ENCODE results near the gene HTR3E.
"Not testable (repeated sequence)": the region's sequence is repeated elsewhere in the genome, so short reads cannot be mapped to it uniquely, and the experiment has no call there.

The HTR3E gene

DNA sequence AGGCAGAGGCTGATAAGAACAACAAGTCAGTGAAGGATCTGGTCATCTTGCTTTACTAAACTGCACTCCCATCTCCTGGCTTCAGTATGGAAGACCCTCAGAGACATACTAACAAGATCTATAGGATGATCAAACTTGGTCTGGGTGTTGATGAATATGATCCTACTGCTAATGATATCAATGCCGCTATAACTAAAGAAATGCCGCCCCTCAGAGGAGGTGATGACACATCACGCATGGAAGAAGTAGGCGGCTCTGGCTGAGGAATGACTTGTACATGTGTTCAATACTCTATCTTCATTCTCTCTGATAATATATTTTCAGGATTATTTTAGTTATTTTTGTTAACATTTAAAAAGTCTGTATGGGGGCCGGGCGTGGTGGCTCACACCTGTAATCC lies 20.8 kb downstream of the HTR3E start:
- no peak for DNase-seq

- DNase-seq = not testable (repeated sequence)
These were observed 24.2 kb downstream of the HTR3E start for GRCh38 chr3:184121031-184121430.

DNA sequence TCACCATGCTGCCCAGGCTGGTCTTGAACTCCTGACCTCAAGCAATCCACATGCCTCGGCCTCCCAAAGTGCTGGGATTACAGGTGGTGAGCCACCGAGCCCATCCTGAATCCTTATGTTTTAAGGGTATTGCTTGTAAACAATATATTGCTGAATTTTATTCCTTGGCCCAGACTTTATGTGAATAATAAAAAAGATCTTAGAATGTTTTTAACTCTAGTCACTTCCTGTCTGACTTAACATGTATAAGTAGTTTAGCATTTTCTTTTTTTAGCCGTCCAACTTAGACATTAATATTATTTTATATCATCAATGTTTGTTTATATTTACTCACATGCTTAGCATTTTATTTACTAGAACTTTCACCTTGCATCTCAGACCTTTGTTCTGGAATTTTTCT lies 29.1 kb downstream of the HTR3E start:
- DNase-seq = no peak

- DNase-seq = peak; percentile 2
These were observed 32.1 kb downstream of the HTR3E start for GRCh38 chr3:184129012-184129411.

- no peak for DNase-seq
These were observed 36.1 kb downstream of the HTR3E start for GRCh38 chr3:184132945-184133344.

DNA sequence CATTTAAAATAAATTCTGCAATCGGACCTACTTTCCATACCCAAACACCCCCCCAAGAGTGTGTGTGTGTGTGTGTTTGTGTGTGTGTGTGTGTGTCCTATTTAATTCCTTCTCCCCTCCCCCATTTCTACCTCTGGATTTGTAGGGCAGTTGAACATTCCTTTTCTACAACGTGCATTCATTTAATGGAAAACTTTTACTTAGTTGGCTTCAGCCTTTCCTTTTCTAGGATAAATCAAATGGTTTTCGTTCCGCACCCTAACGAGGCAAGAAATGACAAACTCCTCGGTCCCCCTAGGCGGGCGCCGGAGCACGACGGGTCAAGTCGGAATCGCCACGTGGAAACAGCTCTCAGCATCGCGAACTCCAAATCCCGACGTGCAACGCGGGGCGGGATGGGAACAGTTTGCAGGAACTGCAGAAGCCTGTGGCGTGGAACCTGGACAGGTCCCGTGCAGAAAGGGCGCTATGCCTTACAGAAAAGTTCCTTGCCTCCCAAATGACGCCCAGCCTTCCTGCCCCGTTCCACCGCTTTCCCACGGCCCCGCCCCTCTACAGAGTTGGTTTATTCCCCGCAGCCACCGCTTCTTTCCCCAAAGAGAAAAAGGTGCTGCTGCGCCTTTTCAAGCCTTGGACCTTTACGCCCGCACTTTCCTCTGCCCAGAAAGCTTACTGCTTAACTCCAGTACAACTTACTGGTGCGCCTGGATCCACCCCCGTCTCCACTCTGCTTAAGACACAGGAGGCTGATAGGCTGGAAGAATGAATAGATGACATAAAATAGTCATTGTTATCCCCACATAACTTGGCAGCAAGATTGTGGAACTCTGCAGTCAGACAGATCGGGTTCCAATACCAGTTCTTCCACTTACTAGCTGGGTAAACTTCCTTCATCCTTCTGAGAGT lies 37.2 kb downstream of the HTR3E start:
- peak; percentile 80 for DNase-seq

DNA sequence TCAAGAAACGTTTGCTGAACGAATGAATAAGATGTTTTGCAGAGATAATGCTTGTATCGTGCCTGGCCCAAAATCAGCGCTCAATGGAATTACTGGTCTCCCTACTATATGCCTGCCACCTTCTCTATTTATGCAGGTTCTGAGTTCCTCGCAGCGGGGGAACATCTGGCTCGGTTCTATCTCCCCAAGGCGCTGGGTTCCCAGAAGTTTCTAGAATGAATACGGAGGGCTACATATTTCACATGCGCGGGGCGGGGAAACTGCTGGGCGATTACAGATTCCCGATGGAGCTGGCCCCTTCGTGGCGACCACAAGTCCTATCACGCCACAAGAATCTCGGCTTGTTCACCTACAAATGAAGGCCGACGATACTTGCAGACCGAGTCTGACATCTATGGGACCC lies 37.9 kb downstream of the HTR3E start:
- DNase-seq = peak; percentile 33

DNA sequence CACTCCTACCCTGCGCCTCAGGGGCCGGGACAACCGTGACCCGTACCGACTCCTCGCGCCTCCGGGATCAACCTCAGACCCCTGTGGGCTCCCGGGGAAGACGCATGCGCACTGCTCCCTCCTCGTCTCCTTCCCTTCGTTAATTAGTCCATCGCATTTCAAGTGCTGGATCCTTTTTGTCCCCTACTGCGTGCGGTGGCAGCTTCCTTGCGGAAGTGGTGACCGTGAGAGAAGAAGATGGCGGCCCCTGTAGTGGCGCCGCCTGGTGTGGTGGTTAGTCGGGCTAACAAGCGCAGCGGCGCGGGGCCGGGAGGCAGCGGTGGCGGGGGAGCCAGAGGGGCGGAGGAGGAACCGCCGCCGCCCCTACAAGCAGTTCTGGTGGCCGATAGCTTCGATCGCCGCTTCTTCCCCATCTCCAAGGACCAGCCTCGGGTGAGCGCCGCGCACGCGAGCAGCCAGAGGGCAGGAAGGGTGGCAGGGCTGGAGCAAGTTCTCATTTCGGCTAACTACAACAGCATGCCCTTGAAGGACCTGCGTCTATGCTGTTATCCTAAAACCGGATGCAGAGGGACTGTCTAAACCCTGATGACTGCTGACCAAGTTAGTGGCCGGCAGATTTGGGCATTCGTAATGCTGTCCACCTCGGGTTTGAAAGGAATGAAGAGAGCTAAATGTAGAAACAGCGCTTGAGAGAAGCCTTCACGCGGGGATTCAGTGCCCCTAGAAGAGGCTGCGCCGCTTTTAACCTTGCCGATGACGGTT lies 38.5 kb downstream of the HTR3E start, which contains the start of gene EIF2B5:
Gene EIF2B5, plus strand, starts transcription at position 210 of the 762 bp plus-strand sequence. Its CDS starts 28 bp downstream, at position 238.
- peak; percentile 94 for DNase-seq

DNA sequence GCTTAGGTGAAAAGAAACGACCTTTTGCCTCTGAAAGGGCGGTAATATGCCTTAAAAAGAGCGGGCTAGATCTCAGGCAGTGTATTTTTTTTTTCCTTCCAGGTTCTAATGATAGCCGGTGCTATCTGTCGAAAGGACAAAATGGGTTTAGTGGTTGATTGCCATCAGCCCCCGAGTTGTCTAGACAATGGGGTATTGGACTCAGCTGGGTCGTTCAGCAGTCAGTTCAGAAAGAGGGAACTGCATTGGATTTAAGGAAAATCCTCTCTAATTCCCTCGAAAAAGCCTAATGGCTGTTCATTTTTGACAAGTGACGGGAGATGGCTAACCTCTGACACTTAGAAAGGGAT lies 39.0 kb downstream of the HTR3E start:
- DNase-seq = no peak

GRCh38 chr3:184140436-184140835 lies 43.6 kb downstream of the HTR3E start:
- no peak for DNase-seq

GRCh38 chr3:184142199-184142598 lies 45.3 kb downstream of the HTR3E start:
- no peak for DNase-seq

GRCh38 chr3:184143327-184143726 lies 46.5 kb downstream of the HTR3E start:
- DNase-seq = no peak

DNA sequence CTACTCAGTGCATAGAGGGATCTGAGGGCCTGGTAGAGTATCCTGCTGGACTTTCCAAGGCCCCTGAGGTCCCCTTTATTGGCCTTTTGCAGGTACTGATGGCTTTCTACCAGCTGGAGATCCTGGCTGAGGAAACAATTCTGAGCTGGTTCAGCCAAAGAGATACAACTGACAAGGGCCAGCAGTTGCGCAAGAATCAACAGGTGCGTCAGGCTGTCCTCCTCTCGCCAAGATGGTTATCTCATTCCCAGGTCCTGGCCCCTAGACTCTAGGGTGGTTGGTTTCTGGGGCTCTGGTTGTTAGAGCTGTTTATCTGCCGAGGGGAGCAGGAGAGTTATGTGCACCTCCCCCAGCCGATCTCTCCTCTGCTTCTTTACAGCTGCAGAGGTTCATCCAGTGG lies 47.6 kb downstream of the HTR3E start:
- no peak for DNase-seq

GRCh38 chr3:184145111-184145524 lies 48.3 kb downstream of the HTR3E start:
- peak; percentile 3 for DNase-seq

GRCh38 chr3:184145751-184146270 lies 48.9 kb downstream of the HTR3E start:
- no peak for DNase-seq

DNA sequence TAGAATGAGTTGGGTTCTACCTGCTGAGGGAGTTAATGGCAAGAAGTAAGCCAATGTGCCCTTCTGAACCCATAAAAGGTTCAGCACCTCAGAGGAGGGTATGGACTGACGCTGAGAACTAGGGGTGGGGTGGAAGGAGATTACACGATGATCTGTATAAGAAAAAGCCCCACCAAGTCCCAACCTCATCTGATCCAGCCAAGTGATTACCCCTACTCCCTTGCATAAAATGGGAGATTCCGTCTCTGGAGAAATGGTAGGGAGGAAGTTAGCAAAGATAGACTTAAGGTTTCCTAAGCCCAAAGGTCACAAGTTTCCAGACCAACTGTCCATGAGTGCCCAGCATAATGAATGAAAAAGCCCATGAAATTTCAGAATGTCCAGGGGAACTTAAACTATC lies 51.2 kb downstream of the HTR3E start:
- no peak for DNase-seq

- DNase-seq = no peak
These were observed 52.3 kb downstream of the HTR3E start for GRCh38 chr3:184149123-184149522.

GRCh38 chr3:184149770-184150169 lies 52.9 kb downstream of the HTR3E start:
- not testable (repeated sequence) for DNase-seq

DNA sequence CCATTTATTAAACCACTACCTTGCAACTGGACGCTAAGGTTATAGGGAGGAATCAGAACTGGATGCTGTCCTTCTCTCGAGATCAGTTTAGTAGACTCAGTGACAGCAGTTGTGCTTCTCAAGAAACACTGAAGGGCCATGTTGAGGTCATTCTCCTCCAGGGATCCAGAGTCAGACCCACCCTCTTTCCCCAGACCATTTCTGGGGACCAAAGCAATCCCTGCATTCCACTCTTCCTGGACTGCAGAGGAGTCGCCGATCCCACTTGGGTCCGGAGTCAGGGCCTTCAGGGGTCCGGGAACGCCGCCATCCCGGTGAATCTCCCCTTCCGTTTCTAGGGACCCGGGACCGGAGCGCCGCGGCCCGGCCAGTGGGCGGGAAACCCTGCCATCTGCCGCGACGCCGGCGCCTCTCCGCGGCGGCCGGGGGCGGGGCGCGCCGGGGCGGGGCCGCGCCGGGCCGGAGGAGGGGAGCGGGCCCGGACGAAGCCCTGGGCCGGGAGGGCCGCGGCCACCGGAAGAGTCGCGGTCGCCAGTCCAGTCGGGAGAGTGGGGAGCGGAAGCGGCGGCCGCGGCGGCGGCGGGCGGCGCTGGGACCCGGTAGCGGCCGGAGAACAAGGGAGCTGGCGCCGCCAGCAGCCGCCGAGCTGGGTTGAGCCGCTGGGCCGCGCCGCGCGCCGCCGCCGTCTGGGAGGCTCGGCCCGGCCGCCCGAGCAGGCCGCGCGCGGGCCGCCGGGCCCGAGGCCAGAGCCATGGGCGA lies 58.2 kb downstream of the HTR3E start, which contains the start of gene DVL3:
Gene DVL3, plus strand, starts transcription at position 493 of the 759 bp plus-strand sequence. Its CDS starts 259 bp downstream, at position 752.
- peak; percentile 12 for DNase-seq

- DNase-seq = no peak
These were observed 59.0 kb downstream of the HTR3E start for GRCh38 chr3:184155644-184156521.

- DNase-seq = no peak
These were observed 59.7 kb downstream of the HTR3E start for GRCh38 chr3:184156522-184156955.
